Ectodermal cell (in vitro differentiated cells): ENCODE measurements around the gene OGFOD3.

Source experiments
- H3K27ac ChIP-seq: 2 replicates; pipeline ENCODE4 v1.7.0; 2013; ENCODE audit warnings: mild to moderate bottlenecking, low read depth, low read length; ENCODE audit not compliant: insufficient read depth, poor library complexity, severe bottlenecking
- H3K27me3 ChIP-seq: 2 replicates; pipeline ENCODE4 v1.7.0; 2013; ENCODE audit warnings: mild to moderate bottlenecking, low read length; ENCODE audit not compliant: insufficient read depth, control insufficient read depth, poor library complexity, severe bottlenecking
- H3K36me3 ChIP-seq: one replicate; pipeline ENCODE4 v1.7.0; 2013; ENCODE audit warnings: low read length; ENCODE audit not compliant: control insufficient read depth, insufficient read depth
- H3K4me1 ChIP-seq: one replicate; pipeline ENCODE4 v1.7.0; 2013; ENCODE audit warnings: low read length; ENCODE audit not compliant: control insufficient read depth, insufficient read depth
- H3K4me3 ChIP-seq: 2 replicates; pipeline ENCODE4 v1.7.0; 2013; ENCODE audit warnings: low read depth, low read length, control low read depth; ENCODE audit not compliant: insufficient read depth
- H3K9me3 ChIP-seq: 2 replicates; pipeline ENCODE4 v1.7.0; 2013; ENCODE audit warnings: mild to moderate bottlenecking, low read length, moderate library complexity; ENCODE audit not compliant: control insufficient read depth
- WGBS, 2 experiments: methylation state at CpG; one replicate each; pipeline ENCODE4 v1.1.7; 2013; ENCODE audit warnings: missing lambda C conversion rate in 2 of 2; 5-methylcytosine and 5-hydroxymethylcytosine counted together

OGFOD3 gene

DNA sequence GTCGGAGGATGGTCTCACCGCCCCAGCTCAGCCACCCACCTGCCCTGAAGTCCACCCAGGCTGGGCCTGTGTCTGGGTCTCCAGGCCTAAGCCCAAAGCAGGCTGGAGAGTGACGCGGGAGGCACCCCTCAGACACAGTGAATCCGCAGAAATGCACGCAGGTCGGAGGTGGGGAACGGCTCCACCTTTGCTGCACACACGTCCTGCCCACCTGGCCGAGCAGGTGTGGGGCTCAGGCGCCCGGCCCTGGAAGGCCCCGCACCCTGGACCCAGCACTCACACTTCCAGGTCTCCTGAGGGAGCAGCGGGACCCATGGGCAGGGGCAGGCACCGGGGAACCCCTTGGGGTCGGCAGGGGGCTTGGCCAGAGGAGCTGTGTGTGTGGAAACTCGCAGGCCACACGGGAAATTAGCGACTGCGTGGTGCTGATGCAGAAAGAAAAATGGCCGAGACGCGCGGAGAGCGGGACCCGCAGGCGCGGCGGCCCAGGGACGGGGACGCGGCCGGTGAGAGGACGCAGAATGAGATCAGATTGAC, 21.5 kb upstream of the OGFOD3 start:
- H3K4me1 ChIP-seq = no peaks in the 10 kb centered on the region
- H3K4me3 ChIP-seq = no peak overlapping the region
- H3K9me3 ChIP-seq = no peaks in the 10 kb centered on the region
- peaks cover 9% of the 10 kb centered on the region for H3K36me3 ChIP-seq
- no peak overlapping the region for H3K27ac ChIP-seq
- 94 to 95% methylated on average over 34 of the region's 34 CpGs for WGBS, 2 experiments
- H3K27me3 ChIP-seq = no peaks in the 10 kb centered on the region

DNA sequence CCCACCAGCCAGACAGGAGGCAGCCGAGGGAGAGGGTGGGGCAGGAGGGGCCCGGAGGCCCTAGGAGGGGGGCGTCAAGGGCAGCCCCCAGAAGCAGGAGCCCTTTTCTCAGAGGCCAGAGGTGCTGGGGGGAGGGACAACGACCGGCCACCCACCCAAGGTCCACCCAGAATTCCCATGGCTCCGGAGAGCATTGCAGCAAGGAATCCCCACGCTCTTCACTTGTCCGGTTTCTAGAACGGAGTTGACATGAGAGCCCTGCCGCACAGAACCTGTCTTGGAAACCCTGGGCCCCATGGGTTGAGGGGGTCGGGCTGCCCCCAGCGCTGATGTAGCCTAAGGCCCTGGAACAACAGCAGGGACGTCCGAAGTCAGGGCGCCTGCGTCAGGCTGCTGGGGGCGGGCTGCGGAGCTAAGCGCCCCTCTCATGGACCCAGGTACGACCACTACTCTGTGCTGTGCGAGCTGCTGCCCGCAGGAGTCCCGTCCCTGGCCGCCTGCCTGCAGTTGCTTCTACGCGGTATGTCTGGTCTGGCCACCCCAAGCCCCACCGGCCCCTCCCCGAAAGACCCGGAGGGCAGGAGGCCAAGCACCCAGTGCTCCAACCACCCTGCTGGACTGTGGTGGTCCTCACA, 20.9 kb upstream of the OGFOD3 start:
- Histone ChIP-seq H3K36me3 (peaks cover 3% of the 10 kb centered on the region), H3K4me3 (no peak overlapping the region), H3K27me3 (no peaks in the 10 kb centered on the region), H3K9me3 (no peaks in the 10 kb centered on the region), H3K4me1 (no peaks in the 10 kb centered on the region), H3K27ac (no peak overlapping the region)
- WGBS, 2 experiments = 94 to 95% methylated on average over 29 of the region's 29 CpGs

DNA sequence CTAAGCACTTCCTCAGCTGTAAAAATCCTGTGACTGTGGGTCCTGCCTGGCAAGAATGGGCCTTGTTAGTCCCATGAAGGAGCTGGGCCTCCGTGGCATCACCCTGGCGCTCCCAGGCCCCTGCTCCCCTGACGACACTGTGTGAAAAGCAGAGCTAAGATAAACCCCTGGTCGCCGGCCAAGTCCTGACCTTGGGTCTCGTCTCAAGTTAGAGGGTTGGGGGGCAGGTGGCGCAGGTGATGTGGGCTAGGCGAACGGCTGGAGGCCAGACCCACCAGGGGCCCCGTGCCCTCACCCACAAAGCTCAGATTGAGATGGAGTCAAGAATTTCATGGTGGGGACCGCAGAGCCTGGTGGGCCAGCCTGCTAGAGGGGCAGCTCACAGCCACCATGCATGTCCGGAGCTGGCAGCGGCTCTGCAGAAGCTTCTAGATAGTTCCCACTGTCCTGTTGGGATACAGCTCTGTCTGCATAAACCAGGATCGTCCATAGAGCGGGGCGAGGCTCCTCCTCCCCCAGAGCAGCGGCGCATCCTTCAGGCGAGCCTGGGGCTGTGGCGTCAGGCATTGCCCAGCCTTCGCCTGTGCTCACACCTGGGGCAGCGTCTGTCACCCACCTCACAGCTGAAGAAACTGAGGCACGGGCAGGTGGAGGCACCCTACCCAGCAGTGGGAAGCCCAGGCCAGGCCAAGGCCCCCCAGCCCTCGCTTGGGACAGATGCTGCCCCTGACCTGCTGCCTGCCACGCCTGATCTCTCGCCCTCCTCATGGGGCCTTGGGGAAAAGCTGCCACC, 20.2 kb upstream of the OGFOD3 start:
- Histone ChIP-seq H3K4me1 (no peaks in the 10 kb centered on the region), H3K27me3 (no peaks in the 10 kb centered on the region), H3K27ac (no peak overlapping the region), H3K9me3 (no peaks in the 10 kb centered on the region), H3K36me3 (no peaks in the 10 kb centered on the region), H3K4me3 (no peak overlapping the region)
- WGBS, 2 experiments = 91 to 92% methylated on average over 26 of the region's 26 CpGs

DNA sequence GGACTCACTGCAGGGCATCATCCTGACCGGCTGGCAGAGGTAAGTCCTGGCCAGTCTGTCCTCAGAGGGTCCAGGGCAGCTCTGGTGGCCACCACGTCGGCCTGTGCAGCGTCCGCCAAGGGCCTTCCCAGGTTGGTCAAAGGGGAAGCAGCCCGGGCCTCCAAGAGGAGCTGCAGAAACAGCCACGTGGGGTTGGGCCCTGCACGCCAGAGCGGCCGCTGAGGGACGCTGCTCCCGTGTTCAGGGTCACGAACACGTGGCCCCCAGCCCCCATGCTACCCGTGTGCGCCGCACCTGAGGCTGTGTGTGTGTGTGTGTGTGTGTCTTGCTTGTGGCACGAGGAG, 18.9 kb upstream of the OGFOD3 start:
- H3K36me3 ChIP-seq = no peaks in the 10 kb centered on the region
- H3K9me3 ChIP-seq = no peaks in the 10 kb centered on the region
- no peaks in the 10 kb centered on the region for H3K4me1 ChIP-seq
- H3K27me3 ChIP-seq = no peaks in the 10 kb centered on the region
- no peak overlapping the region for H3K4me3 ChIP-seq
- no peak overlapping the region for H3K27ac ChIP-seq
- 91 to 93% methylated on average over 18 of the region's 18 CpGs for WGBS, 2 experiments

DNA sequence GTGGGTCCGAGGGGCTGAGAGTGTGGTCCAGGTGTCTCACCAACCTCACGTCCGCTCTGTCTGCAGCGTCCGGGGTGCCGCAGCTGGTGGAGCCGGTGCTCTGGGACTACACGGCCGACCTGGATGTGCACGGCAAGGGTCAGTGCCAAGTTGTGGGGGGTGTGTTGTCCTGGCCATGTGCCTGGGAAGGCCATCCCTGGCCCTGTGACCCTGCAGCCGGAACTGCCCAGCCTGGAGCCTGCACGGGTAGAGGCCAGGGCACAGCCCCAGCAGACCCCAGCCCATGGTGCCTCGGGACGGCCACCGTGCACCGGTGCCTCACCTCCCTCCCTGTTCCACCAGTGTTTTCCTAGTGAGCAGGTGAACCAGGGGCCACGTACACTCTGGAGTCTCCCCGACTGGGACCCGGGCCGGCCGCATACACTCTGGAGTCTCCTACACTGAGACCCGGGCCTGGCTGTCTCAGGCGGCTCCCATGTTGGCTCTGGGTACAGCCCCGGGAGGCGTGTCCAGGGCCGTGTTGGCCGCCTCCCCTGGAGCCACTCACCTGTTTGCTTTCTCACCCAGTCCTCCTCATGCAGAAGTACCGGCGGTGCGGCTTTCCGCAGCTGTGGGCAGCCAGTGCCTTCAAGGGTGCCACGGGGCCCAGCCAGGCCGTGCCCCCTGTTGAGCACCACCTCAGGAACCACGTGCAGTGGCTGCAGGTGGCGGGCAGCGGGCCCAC, 18.4 kb upstream of the OGFOD3 start:
- H3K4me1 ChIP-seq = no peaks in the 10 kb centered on the region
- H3K4me3 ChIP-seq = no peak overlapping the region
- H3K27ac ChIP-seq = no peak overlapping the region
- no peaks in the 10 kb centered on the region for H3K9me3 ChIP-seq
- WGBS, 2 experiments = 93 to 94% methylated on average over 36 of the region's 36 CpGs
- H3K36me3 ChIP-seq = no peaks in the 10 kb centered on the region
- H3K27me3 ChIP-seq = no peaks in the 10 kb centered on the region

GRCh38 chr17:82435601-82436583, 17.5 kb upstream of the OGFOD3 start:
- no peaks in the 10 kb centered on the region for H3K4me1 ChIP-seq
- H3K27me3 ChIP-seq = no peaks in the 10 kb centered on the region
- no peak overlapping the region for H3K27ac ChIP-seq
- no peaks in the 10 kb centered on the region for H3K36me3 ChIP-seq
- H3K9me3 ChIP-seq = no peaks in the 10 kb centered on the region
- no peak overlapping the region for H3K4me3 ChIP-seq
- WGBS, 2 experiments = 86 to 87% methylated on average over 43 of the region's 43 CpGs

DNA sequence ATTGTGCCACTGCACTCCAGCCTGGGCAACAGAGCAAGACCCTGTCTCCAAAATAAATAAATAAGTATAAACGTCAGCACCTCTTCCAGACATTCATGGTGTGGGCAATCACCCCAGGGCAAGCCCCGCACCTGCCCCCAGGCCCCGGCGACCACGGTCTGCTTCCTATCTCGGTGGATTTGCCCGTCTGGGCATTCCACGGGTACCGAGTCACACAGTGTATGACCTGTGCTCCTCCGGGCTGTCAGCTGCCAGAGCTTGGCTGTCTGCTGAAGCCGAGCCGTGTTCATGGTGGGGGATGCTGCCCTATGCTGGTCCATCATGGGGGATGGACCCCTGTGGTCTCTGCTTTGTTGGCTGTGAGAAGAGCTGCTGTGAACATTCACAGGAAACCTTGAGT, 16.7 kb upstream of the OGFOD3 start:
- Histone ChIP-seq H3K4me3 (no peak overlapping the region), H3K4me1 (no peaks in the 10 kb centered on the region), H3K27ac (no peak overlapping the region), H3K27me3 (no peaks in the 10 kb centered on the region), H3K9me3 (no peaks in the 10 kb centered on the region), H3K36me3 (no peaks in the 10 kb centered on the region)
- 82 to 87% methylated on average over 12 of the region's 12 CpGs for WGBS, 2 experiments

DNA sequence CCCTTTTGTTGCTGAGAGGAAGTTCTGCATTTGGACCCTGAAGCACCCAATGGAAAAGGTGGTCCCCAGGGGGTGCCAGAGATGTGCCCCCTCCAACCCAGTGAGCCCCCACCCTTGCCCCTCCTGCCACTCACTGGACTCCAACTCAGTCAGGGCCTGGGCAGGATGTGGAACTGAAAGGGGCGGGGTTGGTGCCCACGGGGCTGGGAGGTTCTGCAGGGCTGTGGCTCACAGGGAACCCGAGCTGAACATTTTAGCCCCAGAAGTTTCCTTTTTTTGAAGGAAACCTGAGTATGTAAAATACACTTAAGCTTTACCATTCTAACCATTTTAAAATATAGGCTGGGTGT, 15.8 kb upstream of the OGFOD3 start:
- H3K9me3 ChIP-seq = no peaks in the 10 kb centered on the region
- H3K4me3 ChIP-seq = no peak overlapping the region
- WGBS, 2 experiments = 71 to 85% methylated on average over 3 of the region's 3 CpGs
- no peak overlapping the region for H3K27ac ChIP-seq
- H3K27me3 ChIP-seq = no peaks in the 10 kb centered on the region
- no peaks in the 10 kb centered on the region for H3K36me3 ChIP-seq
- H3K4me1 ChIP-seq = no peaks in the 10 kb centered on the region

DNA sequence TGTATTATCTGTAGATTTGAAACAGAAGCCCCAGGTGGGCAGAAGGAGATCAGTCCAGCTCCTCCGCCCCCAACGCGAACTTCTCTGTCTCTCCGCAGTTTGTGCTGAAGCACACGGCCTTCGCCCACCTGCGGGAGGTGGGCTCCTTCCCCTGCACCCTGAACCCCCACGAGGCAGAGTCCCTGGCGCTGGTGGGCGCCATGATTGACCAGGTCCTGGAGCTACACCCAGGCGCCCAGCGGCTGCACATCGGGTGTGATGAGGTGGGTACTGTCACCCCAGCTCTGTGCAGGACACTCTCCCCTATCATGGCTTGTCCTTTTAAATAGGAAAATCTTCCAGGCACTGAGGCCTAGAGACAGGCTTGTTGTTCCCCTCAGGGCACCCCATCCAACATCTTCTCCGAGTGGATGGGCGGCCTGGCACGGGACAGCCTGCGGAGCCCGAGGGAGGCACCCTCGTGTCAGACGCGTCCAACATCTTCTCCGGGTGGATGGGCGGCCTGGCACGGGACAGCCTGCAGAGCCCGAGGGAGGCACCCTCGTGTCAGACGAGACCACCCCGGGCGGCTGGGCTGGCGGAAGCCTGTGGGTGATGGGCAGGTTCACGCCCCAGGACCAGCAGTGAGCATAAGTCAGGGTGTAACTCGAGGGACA, 15.3 kb upstream of the OGFOD3 start:
- no peaks in the 10 kb centered on the region for H3K4me1 ChIP-seq
- 90 to 92% methylated on average over 32 of the region's 32 CpGs for WGBS, 2 experiments

More for the DNA sequence above, 15.3 kb upstream of the OGFOD3 start:
- no peak overlapping the region for H3K27ac ChIP-seq
- H3K4me3 ChIP-seq = no peak overlapping the region
- H3K27me3 ChIP-seq = no peaks in the 10 kb centered on the region
- H3K9me3 ChIP-seq = no peaks in the 10 kb centered on the region
- no peaks in the 10 kb centered on the region for H3K36me3 ChIP-seq
